ENCODE measurements around the gene IAPP.

IAPP gene

GRCh38 chr12:21328578-21328977 is 44.1 kb upstream of the IAPP start:
- Histone ChIP-seq H3K4me2 (ENCODE audit: low read depth, low read length, poor library complexity, severe bottlenecking) (no peak overlapping the region), H3K9me3 (ENCODE audit: insufficient read depth, low read depth, low read length) (no peaks in the 10 kb centered on the region), H4K20me1 (ENCODE audit: insufficient read depth, low read length, poor library complexity, severe bottlenecking) (no peaks in the 10 kb centered on the region), H3K4me1 (ENCODE audit: insufficient read depth, low read length, poor library complexity, severe bottlenecking) (no peaks in the 10 kb centered on the region), H2AFZ (ENCODE audit: low read length) (no peak overlapping the region), H3K9ac (ENCODE audit: low read depth, low read length, poor library complexity, severe bottlenecking) (no peak overlapping the region), H3K36me3 (ENCODE audit: insufficient read depth, low read length) (no peaks in the 10 kb centered on the region), H3K79me2 (ENCODE audit: insufficient read depth, low read length) (no peaks in the 10 kb centered on the region), H3F3A (ENCODE audit: low read depth) (no peaks in the 10 kb centered on the region), H3K4me3 (ENCODE audit: low read length, poor library complexity, severe bottlenecking) (no peak overlapping the region), H3K27me3 (ENCODE audit: insufficient read depth, low read length, poor library complexity, severe bottlenecking) (no peaks in the 10 kb centered on the region), H3K9me2 (replicated peaks; ENCODE audit: low read depth, low read length) (no peaks in the 10 kb centered on the region)
- TF ChIP-seq EZH2phosphoT487 (IDR thresholded peaks at IDR 0.05; ENCODE audit: borderline replicate concordance): no peak
- no peak for TF ChIP-seq CTCF (conservative IDR thresholded peaks at IDR 0.05; ENCODE audit: low read length)

GRCh38 chr12:21330682-21331253 is 41.9 kb upstream of the IAPP start:
- H3K4me2 ChIP-seq (ENCODE audit: low read depth, low read length, poor library complexity, severe bottlenecking): no peak overlapping the region
- no peaks in the 10 kb centered on the region for H3K9me3 ChIP-seq (ENCODE audit: insufficient read depth, low read depth, low read length)
- no peaks in the 10 kb centered on the region for H3K79me2 ChIP-seq (ENCODE audit: insufficient read depth, low read length)
- no peak overlapping the region for H3K4me3 ChIP-seq (ENCODE audit: low read length, poor library complexity, severe bottlenecking)
- no peaks in the 10 kb centered on the region for H3K4me1 ChIP-seq (ENCODE audit: insufficient read depth, low read length, poor library complexity, severe bottlenecking)
- TF ChIP-seq EZH2phosphoT487 (IDR thresholded peaks at IDR 0.05; ENCODE audit: borderline replicate concordance) (no peak), CTCF (conservative IDR thresholded peaks at IDR 0.05; ENCODE audit: low read length) (no peak)
- no peak overlapping the region for H2AFZ ChIP-seq (ENCODE audit: low read length)
- H3K9me2 ChIP-seq (replicated peaks; ENCODE audit: low read depth, low read length): no peaks in the 10 kb centered on the region
- H3K27me3 ChIP-seq (ENCODE audit: insufficient read depth, low read length, poor library complexity, severe bottlenecking): no peaks in the 10 kb centered on the region
- H3F3A ChIP-seq (ENCODE audit: low read depth): no peaks in the 10 kb centered on the region
- H4K20me1 ChIP-seq (ENCODE audit: insufficient read depth, low read length, poor library complexity, severe bottlenecking): no peaks in the 10 kb centered on the region
- no peak overlapping the region for H3K9ac ChIP-seq (ENCODE audit: low read depth, low read length, poor library complexity, severe bottlenecking)
- no peaks in the 10 kb centered on the region for H3K36me3 ChIP-seq (ENCODE audit: insufficient read depth, low read length)

- H3F3A ChIP-seq (ENCODE audit: low read depth): no peaks in the 10 kb centered on the region
- no peak within 1 kb of the TSS for H3K9ac ChIP-seq (ENCODE audit: low read depth, low read length, poor library complexity, severe bottlenecking)
- H2AFZ ChIP-seq (ENCODE audit: low read length): no peak within 1 kb of the TSS
- H3K4me1 ChIP-seq (ENCODE audit: insufficient read depth, low read length, poor library complexity, severe bottlenecking): no peaks in the 10 kb centered on the region
- no peaks in the 10 kb centered on the region for H3K9me2 ChIP-seq (replicated peaks; ENCODE audit: low read depth, low read length)
- no peaks in the 10 kb centered on the region for H3K36me3 ChIP-seq (ENCODE audit: insufficient read depth, low read length)
- no peaks in the 10 kb centered on the region for H3K79me2 ChIP-seq (ENCODE audit: insufficient read depth, low read length)
- no peak for TF ChIP-seq EZH2phosphoT487 (IDR thresholded peaks at IDR 0.05; ENCODE audit: borderline replicate concordance)
- no peak for TF ChIP-seq CTCF (conservative IDR thresholded peaks at IDR 0.05; ENCODE audit: low read length)
- no peak within 1 kb of the TSS for H3K4me3 ChIP-seq (ENCODE audit: low read length, poor library complexity, severe bottlenecking)
- H4K20me1 ChIP-seq (ENCODE audit: insufficient read depth, low read length, poor library complexity, severe bottlenecking): no peaks in the 10 kb centered on the region
- H3K27me3 ChIP-seq (ENCODE audit: insufficient read depth, low read length, poor library complexity, severe bottlenecking): no peaks in the 10 kb centered on the region
- no peaks in the 10 kb centered on the region for H3K9me3 ChIP-seq (ENCODE audit: insufficient read depth, low read depth, low read length)
- no peak within 1 kb of the TSS for H3K4me2 ChIP-seq (ENCODE audit: low read depth, low read length, poor library complexity, severe bottlenecking)
Observed at GRCh38 chr12:21334771-21335325, 37.9 kb upstream of the IAPP start, which contains the start of gene SLCO1A2. Gene SLCO1A2, minus strand, starts transcription at chr12:21334917. Its CDS starts 270 bp downstream, at chr12:21334647.

All from Loucy (cell line).